GM19023 (cell line): ENCODE results near the gene SEMA6B.
"Not testable (repeated sequence)": the region's sequence is repeated elsewhere in the genome, so short reads cannot be mapped to it uniquely, and the experiment has no call there.

Experiments
- ATAC-seq: cut with Tn5 transposase; IDR thresholded peaks from one replicate; pipeline ENCODE4 v1.9.1; 2021; ENCODE audit warnings: mild to moderate bottlenecking, moderate library complexity; ENCODE audit not compliant: unreplicated experiment

Gene SEMA6B

GRCh38 chr19:4533334-4533733 lies 26.1 kb downstream of the SEMA6B start:
- no peak for ATAC-seq

GRCh38 chr19:4531562-4532165 lies 27.8 kb downstream of the SEMA6B start:
- no peak for ATAC-seq

DNA sequence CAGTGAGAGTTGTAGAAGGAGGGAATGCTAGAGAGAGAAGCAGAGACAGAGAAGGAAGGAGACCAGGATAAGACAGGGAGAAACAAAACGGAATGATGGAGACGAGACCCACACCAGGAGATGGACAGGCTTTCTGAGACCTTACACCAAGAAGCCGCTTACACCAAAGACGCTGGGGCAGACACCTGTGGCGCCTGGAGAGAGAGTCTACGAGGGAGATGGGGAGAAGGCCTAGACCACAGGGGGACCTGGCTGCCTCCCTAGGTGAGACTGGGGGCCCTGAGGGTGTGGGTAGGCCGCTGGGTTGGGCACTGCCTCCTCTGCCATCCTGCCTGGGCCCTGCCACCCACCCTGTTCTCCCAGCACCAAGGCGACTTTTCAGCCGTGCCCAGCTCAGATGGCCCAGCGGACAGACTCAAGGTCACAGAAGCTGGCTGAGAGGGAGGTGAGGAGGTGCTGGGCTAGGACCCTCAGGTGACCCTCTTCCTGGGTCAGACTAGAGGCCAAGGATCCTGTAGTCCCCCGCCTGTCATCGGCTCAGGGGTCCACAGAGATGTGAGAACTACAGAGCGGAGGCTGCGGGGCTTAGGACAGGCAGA lies 29.5 kb downstream of the SEMA6B start:
- no peak for ATAC-seq

DNA sequence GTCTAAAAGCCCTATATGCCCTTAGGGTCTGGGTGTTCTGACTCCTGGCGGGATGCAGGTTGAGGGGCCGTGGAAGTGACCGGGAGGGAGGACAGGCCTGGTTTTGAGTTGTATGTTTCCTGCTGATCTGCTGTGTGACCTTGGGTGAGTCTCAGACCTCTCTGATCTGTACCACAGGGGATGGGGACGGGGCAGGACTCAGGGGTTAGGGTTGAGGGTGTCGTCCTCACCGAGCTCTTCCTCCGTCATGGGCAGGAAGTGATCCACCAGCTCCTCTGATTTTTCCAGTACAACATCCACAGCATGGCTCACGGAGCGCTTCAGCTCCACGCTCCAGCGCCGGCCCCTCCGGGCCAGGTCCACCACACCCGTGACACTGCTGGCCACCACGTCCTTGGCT lies 30.6 kb downstream of the SEMA6B start:
- no peak for ATAC-seq

GRCh38 chr19:4527377-4527776 lies 32.1 kb downstream of the SEMA6B start:
- ATAC-seq = not testable (repeated sequence)

DNA sequence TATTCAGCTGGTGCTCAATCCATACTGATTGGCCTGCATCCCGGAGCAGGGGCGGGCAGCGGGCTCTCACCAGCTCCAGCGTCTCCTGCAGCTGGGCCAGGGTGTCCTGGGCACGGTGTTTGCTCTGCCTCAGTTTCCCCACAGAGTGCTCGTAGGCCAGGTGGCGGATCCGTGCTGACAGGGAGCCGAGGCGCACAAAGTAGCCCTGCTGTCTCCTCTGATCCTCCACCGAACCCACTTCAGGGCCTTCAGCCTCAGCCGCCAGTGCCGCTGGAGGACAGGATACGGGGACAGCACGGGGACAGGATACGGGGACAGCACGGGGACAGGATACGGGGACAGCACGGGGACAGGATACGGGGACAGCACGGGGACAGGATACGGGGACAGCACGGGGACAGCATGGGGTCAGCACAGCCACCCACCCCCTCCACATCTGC lies 33.9 kb downstream of the SEMA6B start:
- no peak for ATAC-seq

- no peak for ATAC-seq
Observed at GRCh38 chr19:4524808-4525562, 34.5 kb downstream of the SEMA6B start.

DNA sequence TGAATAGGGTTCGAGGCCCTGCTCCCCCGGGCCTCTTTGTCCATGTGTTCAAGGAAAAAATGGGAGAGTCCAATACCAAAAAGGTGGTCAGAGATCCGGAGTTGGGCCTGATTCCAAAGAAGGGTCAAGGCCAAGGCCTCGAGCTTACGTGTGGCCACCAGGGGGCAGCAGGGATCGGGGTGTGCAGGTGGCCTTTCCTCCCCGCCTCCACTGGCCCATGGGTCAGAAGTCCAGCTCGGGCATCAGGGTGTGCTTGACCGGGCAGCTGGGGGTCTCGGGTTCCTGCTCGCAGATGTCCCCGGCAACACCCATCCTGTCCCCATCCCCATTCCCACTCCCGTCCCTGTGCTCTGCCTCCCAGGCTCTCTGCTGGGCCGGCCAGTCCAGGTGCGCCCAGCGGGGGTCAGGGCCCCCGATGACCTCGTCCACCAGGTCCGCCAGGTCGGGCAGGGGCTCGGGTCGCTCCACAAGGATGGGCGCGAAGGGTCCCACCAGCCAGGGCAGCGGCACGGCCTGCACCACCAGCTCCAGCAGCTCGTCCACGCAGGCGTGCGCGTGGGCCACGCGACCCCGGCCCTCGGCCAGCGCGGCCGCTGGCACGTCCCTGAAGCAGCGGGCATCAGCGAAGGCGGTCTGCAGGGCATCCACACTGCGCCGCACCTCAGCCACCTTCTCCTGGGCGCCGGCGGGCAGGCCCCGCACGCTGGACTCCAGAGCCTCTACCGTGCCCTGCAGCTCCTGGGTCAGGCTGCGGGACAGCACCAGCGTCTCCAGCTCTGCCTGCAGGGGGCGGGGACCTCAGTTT lies 36.0 kb downstream of the SEMA6B start:
- ATAC-seq = no peak

DNA sequence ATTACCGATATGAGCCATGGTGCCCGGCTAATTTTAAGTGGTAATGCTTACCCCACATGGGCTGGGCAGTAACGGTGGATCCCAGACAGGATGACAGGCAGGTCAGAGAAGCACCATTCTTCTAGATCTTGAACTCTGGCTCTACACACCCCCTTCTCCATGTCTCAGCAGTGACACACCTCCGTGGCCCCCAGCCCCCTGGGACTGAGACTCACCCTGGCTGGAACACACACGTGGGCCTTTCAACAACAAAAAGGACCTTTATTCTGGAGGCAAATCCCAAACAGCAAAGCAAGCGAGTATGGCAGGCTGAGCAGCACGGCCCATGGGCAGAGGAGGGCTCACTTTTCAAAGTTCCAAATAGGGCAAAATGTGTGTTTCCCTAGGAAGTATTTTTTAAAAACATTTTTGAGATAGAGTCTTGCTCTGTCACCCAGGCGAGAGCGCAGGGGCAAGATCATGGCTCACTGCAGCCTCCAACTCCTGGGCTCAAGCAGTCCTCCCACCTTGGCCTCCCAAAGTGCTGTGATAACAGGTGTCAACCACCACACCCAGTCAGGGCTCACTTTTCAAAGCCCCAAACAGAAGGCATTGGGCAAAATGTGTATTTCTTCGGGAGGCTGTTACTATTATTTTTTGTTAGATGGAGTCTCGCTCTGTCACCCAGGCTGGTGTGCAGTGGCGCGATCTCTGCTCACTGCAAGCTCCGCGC lies 37.0 kb downstream of the SEMA6B start:
- no peak for ATAC-seq

DNA sequence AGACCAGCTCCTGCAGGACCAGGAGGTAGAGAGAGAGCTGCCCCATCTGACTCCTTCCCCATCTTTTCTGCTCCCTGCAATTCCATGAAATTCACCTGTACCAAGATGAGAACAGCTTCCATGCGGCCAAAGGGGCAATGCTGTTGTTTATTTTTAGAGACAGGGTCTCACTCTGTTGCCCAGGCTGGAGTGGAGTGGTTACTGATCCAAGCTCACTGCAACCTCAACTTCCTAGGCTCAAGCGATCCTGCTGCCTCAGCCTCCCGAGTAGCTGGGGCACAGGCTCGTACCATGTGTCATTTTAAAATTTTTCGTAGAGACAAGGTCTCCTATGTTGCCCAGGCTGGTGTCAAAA lies 37.6 kb downstream of the SEMA6B start:
- ATAC-seq = no peak

- no peak for ATAC-seq
Observed at GRCh38 chr19:4521170-4521887, 38.2 kb downstream of the SEMA6B start.

- ATAC-seq = no peak
Observed at GRCh38 chr19:4519521-4520277, 39.8 kb downstream of the SEMA6B start.

DNA sequence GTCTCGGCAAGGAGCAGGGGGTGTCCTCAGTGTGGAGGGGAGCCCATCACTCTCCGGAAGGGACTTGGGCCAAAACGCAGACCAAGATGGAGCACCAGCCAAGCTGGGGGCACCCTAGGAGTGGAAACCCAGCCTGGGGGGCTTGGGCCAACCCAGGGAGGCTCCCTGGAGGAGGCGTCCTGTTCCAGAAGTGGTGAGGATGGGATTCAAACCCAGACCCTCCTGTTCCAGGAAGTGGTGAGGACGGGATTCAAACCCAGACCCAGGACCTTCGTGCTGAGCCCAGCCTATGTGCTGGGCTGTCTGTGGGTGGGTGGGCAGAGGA lies 40.4 kb downstream of the SEMA6B start:
- no peak for ATAC-seq

- ATAC-seq = no peak
Observed at GRCh38 chr19:4518345-4519171, 40.9 kb downstream of the SEMA6B start, which contains the start of gene PLIN4. PLIN4 (minus strand) TSS chr19:4518486; CDS start chr19:4518272, 214 bp downstream.

GRCh38 chr19:4517451-4518057 lies 41.9 kb downstream of the SEMA6B start:
- no peak for ATAC-seq

GRCh38 chr19:4516939-4517300 lies 42.6 kb downstream of the SEMA6B start:
- ATAC-seq = no peak

DNA sequence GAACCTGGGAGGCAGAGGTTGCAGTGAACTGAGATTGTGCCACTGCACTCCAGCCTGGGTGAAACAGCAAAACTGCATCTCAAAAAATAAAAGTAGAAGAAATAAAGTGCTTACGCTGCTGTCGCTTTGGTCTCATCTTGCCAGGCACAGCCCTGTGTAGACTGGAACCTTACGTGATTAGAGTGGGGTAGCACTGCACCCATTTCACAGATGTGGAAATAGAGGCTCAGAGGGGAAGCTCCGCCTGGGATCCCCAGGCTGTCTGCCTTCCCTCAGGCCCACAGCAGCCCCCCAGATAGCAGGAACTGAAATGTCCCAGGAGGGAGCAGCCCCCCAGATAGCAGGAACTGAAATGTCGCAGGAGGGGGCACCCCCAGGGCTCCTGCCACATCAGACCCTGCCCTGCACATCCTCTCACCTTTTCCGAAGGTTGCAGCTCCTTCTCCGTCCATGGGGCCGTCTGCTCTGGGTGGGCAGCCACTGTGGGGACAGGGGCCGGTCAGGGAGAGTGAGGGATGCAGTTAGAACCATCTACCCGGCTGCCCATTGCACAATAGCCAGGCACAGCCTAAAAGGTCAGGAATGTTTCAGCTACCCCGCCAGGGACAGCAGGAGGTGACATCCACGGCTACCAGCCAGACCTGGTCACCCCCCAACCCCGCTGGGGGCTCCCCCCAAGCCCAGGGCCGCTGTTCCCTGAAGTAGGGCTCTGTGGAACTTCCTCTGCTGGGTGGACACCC lies 43.1 kb downstream of the SEMA6B start:
- ATAC-seq = no peak

GRCh38 chr19:4515732-4516131 lies 43.8 kb downstream of the SEMA6B start:
- no peak for ATAC-seq
